Spleen (tissue), 7 donors: ENCODE results near the gene ZNF503.

Source experiments
- CTCF ChIP-seq, 11 experiments: fragments of 200-600 bp in 7 of 11; fragments of 450-650 bp in 4 of 11; sonication (generic) in 4 of 11; IDR thresholded peaks in 8 of 11; conservative IDR thresholded peaks in 3 of 11; 1 replicate in 7 of 11; 2 replicates in 4 of 11; pipeline versions ENCODE4 v1.4.0 to v1.8.0; 2016 to 2021; ENCODE audit warnings: antibody characterized with exemption in 11 of 11, inconsistent platforms in 4 of 11, mild to moderate bottlenecking in 1 of 11
- POLR2AphosphoS5 ChIP-seq, 3 donors: sonication (generic); formaldehyde crosslinking; IDR thresholded peaks; one replicate each; pipeline ENCODE4 v1.5.1; 2017; ENCODE audit warnings: antibody characterized with exemption in 3 of 3
- donor health status: DM: no; HTN: no; CAD: no; lungs with moderate emphysema.
- donor health status: DM: no; HTN: no; CAD: no.
- donor health status: DM: no; HTN: no; CAD: no.

GRCh38 chr10:75398200-75398691 lies 3.3 kb downstream of the ZNF503 start:
- TF ChIP-seq CTCF (IDR thresholded peaks at IDR 0.05 in 8 of 11, conservative IDR thresholded peaks at IDR 0.05 in 3 of 11) (no peak), POLR2AphosphoS5 (IDR thresholded peaks at IDR 0.05) (no peak)
